HG02642 (cell line): ENCODE measurements around the gene RAB10.
"Not testable (repeated sequence)": the region's sequence is repeated elsewhere in the genome, so short reads cannot be mapped to it uniquely, and the experiment has no call there.

Source experiments
- ATAC-seq: cut with Tn5 transposase; IDR thresholded peaks from one replicate; pipeline ENCODE4 v1.9.1; 2021; ENCODE audit warnings: mild to moderate bottlenecking; ENCODE audit not compliant: unreplicated experiment, poor library complexity

The RAB10 gene

DNA sequence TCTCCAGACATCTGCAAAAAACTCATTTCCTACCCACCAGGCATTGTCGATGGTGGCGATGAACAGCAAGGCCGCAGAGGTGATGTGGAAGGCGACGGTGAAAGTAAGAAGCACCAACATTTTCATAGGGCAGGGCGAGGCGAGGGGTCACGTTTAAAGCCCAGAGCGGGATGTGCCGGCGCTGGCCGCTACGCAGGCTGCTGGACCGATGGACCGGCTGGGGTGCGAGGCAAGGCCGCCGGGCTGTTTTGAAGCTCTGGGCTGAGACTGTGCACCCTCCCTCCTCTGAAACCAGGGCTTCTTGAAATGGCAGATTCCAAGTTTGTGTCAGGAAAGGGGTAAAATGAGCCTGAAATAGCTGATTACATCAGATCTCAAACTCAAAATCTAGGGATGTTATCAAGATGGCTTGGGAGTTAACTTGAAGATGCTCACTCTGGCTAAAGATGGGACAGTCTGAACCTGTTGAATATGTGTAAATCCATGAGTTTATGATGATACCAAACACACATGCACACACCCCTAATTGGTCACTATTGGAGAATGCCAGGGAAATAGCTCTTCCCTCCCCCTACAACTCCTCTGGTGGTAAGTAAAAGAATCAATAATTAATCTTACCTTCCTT, 107.4 kb downstream of the RAB10 start:
- ATAC-seq = no peak

DNA sequence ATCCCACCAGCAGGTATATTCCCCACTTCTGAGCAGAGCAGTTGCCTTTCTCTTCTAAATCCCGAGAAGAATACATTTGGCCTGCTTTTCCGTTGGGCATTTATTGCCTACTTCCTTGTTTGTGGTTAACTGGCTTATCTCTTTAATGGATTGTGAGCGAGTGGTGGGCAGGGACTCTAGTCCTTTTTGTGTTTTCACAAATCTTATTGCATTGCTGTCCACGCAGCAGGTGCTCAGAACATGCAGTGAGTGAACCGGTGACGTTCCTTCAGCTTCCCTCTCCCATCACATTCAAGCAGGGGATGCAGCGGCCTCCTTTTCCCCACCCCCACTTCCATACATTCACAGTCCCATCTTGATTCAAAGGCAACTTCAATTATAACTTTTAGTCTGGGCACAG, 110.1 kb downstream of the RAB10 start:
- ATAC-seq = no peak

GRCh38 chr2:26144953-26145680, 111.2 kb downstream of the RAB10 start:
- no peak for ATAC-seq

GRCh38 chr2:26148501-26148900, 114.6 kb downstream of the RAB10 start:
- no peak for ATAC-seq

- ATAC-seq = no peak
Measured at GRCh38 chr2:26150243-26150642, 116.4 kb downstream of the RAB10 start.

- ATAC-seq = no peak
Measured at GRCh38 chr2:26157580-26157979, 123.7 kb downstream of the RAB10 start.

- ATAC-seq = no peak
Measured at GRCh38 chr2:26161926-26162325, 128.0 kb downstream of the RAB10 start.

- ATAC-seq = no peak
Measured at GRCh38 chr2:26162963-26163362, 129.1 kb downstream of the RAB10 start.

- ATAC-seq = no peak
Measured at GRCh38 chr2:26164231-26164630, 130.3 kb downstream of the RAB10 start.

DNA sequence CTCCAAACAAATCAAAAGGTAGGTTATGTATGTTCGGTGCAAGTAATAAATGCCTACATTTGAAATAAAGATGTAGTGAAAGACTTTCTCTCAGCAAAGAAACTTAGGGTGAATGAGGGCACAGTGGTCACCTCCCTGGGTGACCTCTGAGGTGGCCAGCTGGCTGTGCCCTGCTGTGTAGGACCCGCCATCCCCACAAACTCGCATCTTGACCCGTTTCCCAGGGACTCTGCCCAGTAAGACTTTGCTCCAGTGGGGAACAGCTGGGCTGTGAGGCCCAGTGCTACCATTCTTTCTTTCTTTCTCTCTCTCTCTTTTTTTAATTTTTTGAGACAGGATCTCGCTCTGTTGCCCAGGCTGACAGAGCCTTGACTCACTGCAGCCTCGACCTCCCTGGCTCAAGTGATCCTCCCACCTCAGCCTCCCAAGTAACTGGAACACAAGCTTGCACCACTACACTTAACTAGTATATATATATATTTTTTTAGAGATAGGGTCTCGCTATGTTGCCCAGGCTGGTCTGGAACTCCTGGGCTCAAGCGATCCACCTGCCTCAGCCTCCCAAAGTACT, 130.8 kb downstream of the RAB10 start:
- no peak for ATAC-seq

- ATAC-seq = no peak
Measured at GRCh38 chr2:26165403-26165802, 131.5 kb downstream of the RAB10 start.

DNA sequence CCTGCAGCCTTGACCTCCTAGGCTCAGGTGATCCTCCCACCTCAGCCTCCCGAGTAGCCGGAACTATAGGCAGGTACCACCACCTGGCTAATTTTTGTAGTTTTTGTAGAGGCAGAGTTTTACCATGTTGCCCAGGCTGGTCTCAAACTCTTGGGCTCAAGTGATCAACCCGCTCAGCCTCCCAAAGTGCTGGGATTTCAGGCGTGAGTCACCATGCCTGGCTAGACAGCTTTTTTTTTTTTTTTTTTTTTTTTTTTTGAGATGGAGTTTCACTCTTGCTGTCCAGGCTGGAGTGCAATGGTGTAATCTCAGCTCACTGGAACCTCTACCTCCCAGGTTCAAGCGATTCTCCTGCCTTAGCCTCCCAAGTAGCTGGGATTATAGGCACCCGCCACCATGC, 132.7 kb downstream of the RAB10 start:
- ATAC-seq = not testable (repeated sequence)

GRCh38 chr2:26168785-26169184, 134.9 kb downstream of the RAB10 start:
- ATAC-seq = no peak

- no peak for ATAC-seq
Measured at GRCh38 chr2:26169226-26169625, 135.3 kb downstream of the RAB10 start.

DNA sequence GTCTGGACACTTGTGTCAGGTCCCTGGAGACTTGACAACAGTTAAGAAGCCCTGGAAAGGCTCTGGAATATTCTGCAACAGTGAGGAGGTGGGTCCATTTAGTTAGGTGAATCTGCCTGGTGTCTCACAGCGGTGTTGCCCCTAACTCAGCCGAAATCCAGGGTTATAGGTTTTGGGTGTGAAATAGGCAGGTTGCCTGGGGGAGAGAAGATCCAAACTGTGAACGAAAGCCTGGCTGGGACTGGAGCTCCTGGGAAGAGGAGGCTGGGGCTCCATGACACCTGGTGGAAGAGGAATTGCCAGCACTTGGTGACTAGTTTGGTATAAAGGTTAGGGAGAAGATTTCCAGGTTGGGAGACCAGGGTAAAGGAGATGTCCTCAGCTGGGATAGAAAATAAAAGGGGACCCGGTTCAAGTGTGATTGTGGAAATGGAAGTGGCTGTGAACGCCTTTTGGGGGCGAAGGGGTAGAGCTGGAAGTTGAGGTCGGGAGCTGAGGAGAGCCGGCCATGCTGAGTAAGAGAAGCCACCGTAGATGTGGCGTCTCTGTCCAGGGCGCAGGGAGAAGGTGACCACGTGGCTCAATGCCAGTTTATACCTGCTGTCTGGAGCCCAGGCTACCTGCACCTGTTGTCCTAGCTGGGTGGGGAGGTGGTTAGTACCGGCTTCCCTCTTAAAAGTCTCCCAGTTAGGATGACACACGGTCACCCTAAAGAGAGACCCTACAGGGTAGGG, 136.0 kb downstream of the RAB10 start:
- no peak for ATAC-seq

DNA sequence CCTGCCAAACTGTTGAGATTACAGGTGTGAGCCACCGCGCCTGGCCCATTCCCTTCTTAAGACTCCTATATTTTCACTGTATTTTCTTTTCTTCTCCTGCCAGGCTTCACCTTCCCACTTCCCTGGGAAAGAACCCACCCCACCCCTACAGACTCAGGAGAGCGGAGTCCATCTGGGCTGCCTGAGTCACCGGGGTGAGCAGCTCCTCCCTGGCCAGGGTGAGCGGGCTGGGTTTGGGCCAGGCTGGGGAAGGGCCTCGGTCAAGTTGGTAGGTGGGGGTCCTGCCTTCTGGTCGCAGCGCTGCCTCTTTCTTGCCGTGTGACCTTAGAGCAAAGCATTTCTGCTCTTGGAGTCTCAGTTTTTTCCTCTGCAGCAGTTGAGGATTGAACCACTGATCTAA, 136.9 kb downstream of the RAB10 start:
- no peak for ATAC-seq

GRCh38 chr2:26172189-26172870, 138.4 kb downstream of the RAB10 start:
- no peak for ATAC-seq

DNA sequence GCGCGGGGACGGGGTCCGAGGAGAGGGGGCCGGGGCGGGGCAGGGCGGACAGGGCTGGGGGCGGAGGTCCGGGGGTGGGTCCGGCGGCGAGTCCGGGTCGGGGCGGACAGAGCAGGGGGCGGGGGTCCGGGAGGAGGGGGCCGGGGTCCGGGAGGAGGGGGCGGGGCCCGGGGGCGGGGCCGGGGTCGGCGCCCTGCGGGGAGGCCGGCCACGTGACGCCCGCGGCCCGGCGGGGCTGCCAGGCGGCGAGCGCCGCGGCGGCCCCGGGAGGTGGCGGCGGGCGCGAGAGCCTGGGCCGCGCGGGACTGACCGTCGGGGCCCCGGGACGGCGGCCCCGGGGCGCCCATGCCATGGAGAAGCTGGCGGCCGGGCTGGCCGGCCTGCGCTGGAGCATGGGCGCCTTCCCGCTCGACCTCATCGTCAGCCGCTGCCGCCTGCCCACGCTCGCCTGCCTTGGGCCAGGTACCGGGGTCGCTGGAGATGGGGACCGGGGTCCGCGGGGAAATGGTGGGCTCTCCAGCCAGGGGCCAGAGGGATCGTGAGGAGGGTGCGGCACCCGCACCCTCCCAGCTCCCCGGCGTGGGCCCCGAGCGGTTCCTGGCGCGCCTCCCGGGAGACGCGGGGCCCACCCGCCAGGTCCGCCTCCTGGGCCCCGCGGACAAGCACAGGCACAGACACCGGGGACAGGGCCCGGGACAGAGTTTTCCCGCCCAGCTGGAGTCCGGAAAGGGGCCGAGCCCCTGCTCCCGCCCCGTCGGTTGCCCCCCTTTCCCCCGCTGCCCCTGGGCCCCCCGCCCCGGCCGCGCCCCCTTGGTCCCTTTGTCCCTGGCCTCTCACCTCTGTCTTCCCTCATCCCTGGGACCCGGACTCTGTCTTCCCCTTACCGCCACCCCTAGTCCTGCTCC, 139.2 kb downstream of the RAB10 start, which contains the start of gene GAREM2:
Gene GAREM2, plus strand, starts transcription at position 218 of the 905 bp plus-strand sequence. Its CDS starts 133 bp downstream, at position 351.
- no peak for ATAC-seq

DNA sequence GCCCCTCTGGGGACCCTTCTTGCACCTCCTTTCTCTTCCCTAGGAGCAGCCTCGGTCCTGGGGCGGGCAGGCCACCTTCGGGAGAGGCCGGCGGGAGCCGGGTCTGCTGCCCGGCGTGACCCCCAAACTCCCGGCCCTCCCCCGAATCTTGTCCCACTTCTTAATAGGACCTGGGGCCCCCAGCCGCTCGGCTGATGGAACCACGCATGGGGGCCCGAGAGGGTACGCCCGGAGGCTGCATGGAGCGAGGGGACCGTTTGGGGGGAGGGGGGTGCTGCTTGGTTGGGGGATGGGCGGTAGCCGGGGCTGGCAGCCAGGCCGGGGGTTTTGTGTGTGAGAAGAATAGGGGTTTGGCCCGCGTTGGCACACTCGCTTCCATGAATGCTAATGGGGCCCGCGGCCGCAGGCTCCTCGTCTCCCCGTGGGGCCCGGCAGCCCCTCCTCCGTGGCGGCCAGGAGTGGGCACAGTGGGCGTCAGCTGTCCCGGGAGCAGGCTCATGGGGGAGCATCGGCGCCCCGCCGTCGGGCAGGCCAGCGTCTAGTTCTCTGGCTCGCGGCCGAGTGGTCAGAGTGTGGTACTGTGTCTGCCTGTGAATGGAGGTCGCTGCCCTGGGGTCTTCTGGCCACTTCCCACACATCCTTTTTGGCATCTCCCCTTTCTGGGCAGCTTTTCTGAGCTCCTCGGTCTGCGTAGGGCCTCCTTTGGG, 140.0 kb downstream of the RAB10 start:
- no peak for ATAC-seq
